Measurements from ENCODE around the gene ASB6. TPM values are rescaled to one million over a fixed set of nuclear protein-coding genes. Genes with fewer than 3 reads are reported as not detected.

Gene ASB6
- total and polyA plus RNA-seq, 2 of the 13 experiments (the other 11 are each of a cell fraction or from before 2014, with no cell fraction given): 8.2 to 8.4 TPM

GRCh38 chr9:129641750-129642585 lies at the start of gene ASB6 (continued):
- TF ChIP-seq CREM (IDR thresholded peaks at IDR 0.05) (no peak; the same call in 1 of the 2 replicates), CREM (CRISPR knock-in tag; IDR thresholded peaks at IDR 0.05) (no peak; the same call in 1 of the 2 replicates), STAT6 (CRISPR knock-in tag; IDR thresholded peaks at IDR 0.05; ENCODE audit: borderline replicate concordance) (peak; percentile 89; the same call in 1 of the 2 replicates), MBD4 (IDR thresholded peaks at IDR 0.05; ENCODE audit: borderline replicate concordance, low read length) (no peak), MLLT10 (CRISPR knock-in tag; IDR thresholded peaks at IDR 0.05) (no peak), LBX2 (CRISPR knock-in tag; IDR thresholded peaks at IDR 0.05; ENCODE audit: borderline replicate concordance) (no peak), WIZ (CRISPR knock-in tag; IDR thresholded peaks at IDR 0.05) (peak; percentile 63; the same call in 1 of the 2 replicates), ZNF230 (CRISPR knock-in tag; IDR thresholded peaks at IDR 0.05) (peak; percentile 74; the same call in 1 of the 2 replicates), ZMAT3 (CRISPR knock-in tag; conservative IDR thresholded peaks at IDR 0.05) (peak; percentile 96), POGZ (CRISPR knock-in tag; IDR thresholded peaks at IDR 0.05) (peak; percentile 96), JDP2 (CRISPR knock-in tag; IDR thresholded peaks at IDR 0.05; ENCODE audit: borderline replicate concordance) (no peak), HDAC2 (CRISPR knock-in tag; IDR thresholded peaks at IDR 0.05) (peak; percentile 93), MXI1 (IDR thresholded peaks at IDR 0.05; ENCODE audit: borderline replicate concordance, low read depth, low read length) (peak; percentile 45; the same call in 1 of the 3 replicates), RARA (CRISPR knock-in tag; IDR thresholded peaks at IDR 0.05) (peak; percentile 50; the same call in 1 of the 2 replicates), YEATS4 (CRISPR knock-in tag; IDR thresholded peaks at IDR 0.05; ENCODE audit: borderline replicate concordance) (peak; percentile 68), SP1 (IDR thresholded peaks at IDR 0.05) (no peak), SP1 (CRISPR knock-in tag; IDR thresholded peaks at IDR 0.05) (peak; percentile 91), RNF219 (CRISPR knock-in tag; IDR thresholded peaks at IDR 0.05) (no peak), ZNF547 (CRISPR knock-in tag; IDR thresholded peaks at IDR 0.05) (peak; percentile 95), THAP7 (CRISPR knock-in tag; IDR thresholded peaks at IDR 0.05) (peak; percentile 95; the same call in 1 of the 2 replicates), DNMT1 (CRISPR knock-in tag; IDR thresholded peaks at IDR 0.05) (peak; percentile 80; the same call in 1 of the 2 replicates), SIX1 (CRISPR knock-in tag; IDR thresholded peaks at IDR 0.05; ENCODE audit: borderline replicate concordance) (no peak), ZIK1 (CRISPR knock-in tag; IDR thresholded peaks at IDR 0.05; ENCODE audit: borderline replicate concordance, low read depth) (peak; percentile 62; the same call in 1 of the 2 replicates), TOE1 (CRISPR knock-in tag; IDR thresholded peaks at IDR 0.05) (peak; percentile 87), ZNF44 (CRISPR knock-in tag; IDR thresholded peaks at IDR 0.05) (peak; percentile 47; the same call in 1 of the 2 replicates)
